Epithelial cell of alveolus of lung (primary cell): ENCODE results near the gene CYP3A4. TPM values are rescaled to one million over a fixed set of nuclear protein-coding genes. Genes with fewer than 3 reads are reported as not detected.

Experiments
- total RNA-seq: library from RNA; depleted of rRNA; stranded (reverse); fragments of >200 nt; gene quantifications from 2 replicates; pipeline ENCODE4 v1.2.1, GENCODE V29; 2015

The CYP3A4 gene
- total RNA-seq: not detected in 2 replicates

GRCh38 chr7:99784007-99784406 is at the start of gene CYP3A4:
TSS of gene CYP3A4 (minus strand) at chr7:99784184. CDS start at chr7:99784081, 103 bp downstream.

GRCh38 chr7:99734987-99735386 is 49.0 kb downstream of the CYP3A4 start, which contains the start of gene CYP3A7:
TSS of gene CYP3A7 (minus strand) at chr7:99735196. CDS start at chr7:99735093, 103 bp downstream.

Other genes with a start within 250 kb of the CYP3A4 start
- 5.8 and 17.9 TPM in 2 replicates for gene FAM200A, start 232.1 kb downstream of the CYP3A4 start, total RNA-seq
- gene ZNF655, start 225.5 kb downstream of the CYP3A4 start, total RNA-seq: 29.2 and 89.8 TPM in 2 replicates
- gene TMEM225B, start 185.9 kb downstream of the CYP3A4 start, total RNA-seq: 0.39 and 4.2 TPM in 2 replicates
- 5.6 and 17.0 TPM in 2 replicates for gene ZSCAN25, start 167.2 kb downstream of the CYP3A4 start, total RNA-seq
- 0.24 and 0.39 TPM in 2 replicates for gene CYP3A5, start 104.2 kb downstream of the CYP3A4 start, total RNA-seq
- gene CYP3A7, start 49.0 kb downstream of the CYP3A4 start, total RNA-seq: 0.13 and 1.0 TPM in 2 replicates
- not detected in 2 replicates for gene CYP3A43, start 43.8 kb upstream of the CYP3A4 start, total RNA-seq
- 0.39 TPM in 1 of 2 replicates, not detected in the other for gene OR2AE1, start 92.8 kb upstream of the CYP3A4 start, total RNA-seq
- 18.9 and 40.1 TPM in 2 replicates for gene TRIM4, start 135.3 kb upstream of the CYP3A4 start, total RNA-seq
- gene GJC3, start 145.4 kb upstream of the CYP3A4 start, total RNA-seq: not detected in 2 replicates
- 0.40 TPM in 1 of 2 replicates, not detected in the other for gene AZGP1, start 191.8 kb upstream of the CYP3A4 start, total RNA-seq
- 20.2 and 44.2 TPM in 2 replicates for gene ZKSCAN1, start 231.4 kb upstream of the CYP3A4 start, total RNA-seq